Measurements from ENCODE around the gene OR10AD1. TPM values are rescaled to one million over a fixed set of nuclear protein-coding genes. Genes with fewer than 3 reads are reported as not detected.

OR10AD1 gene
- total and polyA plus RNA-seq, 9 of the 15 experiments (the other 6 are each of a cell fraction or from before 2014, with no cell fraction given): not detected

- TF ChIP-seq ZNF175 (CRISPR knock-in tag; IDR thresholded peaks at IDR 0.05; ENCODE audit: low read depth) (peak; percentile 97), KLF6 (CRISPR knock-in tag; IDR thresholded peaks at IDR 0.05; ENCODE audit: borderline replicate concordance) (peak; percentile 91; the same call in 1 of the 2 replicates), CBFA2T2 (conservative IDR thresholded peaks at IDR 0.05) (peak; percentile 36; the same call in 1 of the 2 replicates), ARID1B (IDR thresholded peaks at IDR 0.05) (peak; percentile 67), THAP12 (CRISPR knock-in tag; IDR thresholded peaks at IDR 0.05) (no peak), ZNF644 (tag; IDR thresholded peaks at IDR 0.05; ENCODE audit: low read depth) (peak; percentile 93), ZNF134 (CRISPR knock-in tag; conservative IDR thresholded peaks at IDR 0.05) (no peak), PYGO2 (tag; IDR thresholded peaks at IDR 0.05) (peak; percentile 90), ZNF79 (CRISPR knock-in tag; IDR thresholded peaks at IDR 0.05; ENCODE audit: low read depth) (peak; percentile 81), HMGXB4 (CRISPR knock-in tag; IDR thresholded peaks at IDR 0.05) (no peak), IRF9 (tag; IDR thresholded peaks at IDR 0.05) (peak; percentile 80), ZNF395 (CRISPR knock-in tag; IDR thresholded peaks at IDR 0.05) (peak; percentile 95), ARID4B (CRISPR knock-in tag; IDR thresholded peaks at IDR 0.05) (no peak), ZFP36 (IDR thresholded peaks at IDR 0.05; ENCODE audit: low read depth, low read length, partially characterized antibody) (no peak), SMC3 (conservative IDR thresholded peaks at IDR 0.05; ENCODE audit: insufficient read depth, low read depth, low read length) (no peak)
These were observed 32.8 kb upstream of the OR10AD1 start (continued) for GRCh38 chr12:48235796-48236333.

Measured in K562 (cell line).